ENCODE data around the gene TTC9C. TPM values are rescaled to one million over a fixed set of nuclear protein-coding genes. Genes with fewer than 3 reads are reported as not detected.

TTC9C gene
- total and polyA plus RNA-seq, 2 donors (not counting 3 experiments of a cell fraction or from before 2014, with no cell fraction given), result 27.4 to 43.5 TPM

- TF ChIP-seq FOS (IDR thresholded peaks at IDR 0.05; ENCODE audit: borderline replicate concordance, insufficient read depth, low read length) (no peak), POLR2A (IDR thresholded peaks at IDR 0.05; ENCODE audit: low read depth, low read length) (no peak), GATA2 (IDR thresholded peaks at IDR 0.05; ENCODE audit: insufficient read depth, insufficient read length, low read depth, low read length) (no peak), MYC (IDR thresholded peaks at IDR 0.05; ENCODE audit: low read depth, low read length) (no peak), EZH2 (IDR thresholded peaks at IDR 0.05; ENCODE audit: borderline replicate concordance, low read depth, low read length, severe bottlenecking) (no peak), POLR2AphosphoS5 (IDR thresholded peaks at IDR 0.05; ENCODE audit: insufficient read depth, low read depth, low read length) (no peak), MAX (IDR thresholded peaks at IDR 0.05; ENCODE audit: insufficient read depth, insufficient read length) (no peak), JUN (IDR thresholded peaks at IDR 0.05; ENCODE audit: borderline replicate concordance, insufficient read depth, insufficient read length, low read depth) (no peak), CTCF (IDR thresholded peaks at IDR 0.05; ENCODE audit: extremely low read depth in 1 of 2, insufficient read depth in 1 of 2, low read depth in 1 of 2, low read length in 2 of 2) (no peak)
- POLR2A ChIA-PET, result interaction anchor here (0.9 to 2.0 kb wide), 12 partner anchors 9 to 107 kb away, joined by 3 to 22 read pairs (median 5); partner anchors contain the start of genes C11orf98, CSKMT, GANAB and HNRNPUL2
- no peaks in the 10 kb centered on the region for H4K20me1 ChIP-seq (replicated peaks; ENCODE audit: control insufficient read depth, extremely low read depth, insufficient read depth, low read length)
- H3K27me3 ChIP-seq (ENCODE audit: control insufficient read depth in 2 of 2, insufficient read depth in 2 of 2, low read length in 2 of 2), result no peaks in the 10 kb centered on the region
- no peak overlapping the region for H3K27ac ChIP-seq (ENCODE audit: insufficient read depth, low read depth, low read length)
- peaks cover 0 to 5% of the 10 kb centered on the region in 2 experiments for H3K36me3 ChIP-seq (ENCODE audit: control insufficient read depth in 2 of 2, extremely low read depth in 1 of 2, insufficient read depth in 2 of 2, low read length in 2 of 2)
- no peak overlapping the region for H3K9ac ChIP-seq (replicated peaks; ENCODE audit: extremely low read depth, insufficient read depth, low read length)
- FAIRE-seq (no peak), DNase-seq (ENCODE audit: low read depth, low spot score) (no peak)
- H3K4me2 ChIP-seq (ENCODE audit: insufficient read depth, low read length), result peak overlapping the region; percentile 27
- CTCF ChIA-PET, result interaction anchor here (0.9 to 2.7 kb wide), 14 partner anchors 8 to 210 kb away, joined by 3 to 26 read pairs (median 5); partner anchors contain the start of genes C11orf98, CSKMT, HNRNPUL2 and INTS5
- peak overlapping the region in 2 of 3 experiments; percentile 67 to 71 for H3K4me3 ChIP-seq (replicated peaks in 1 of 3; ENCODE audit: insufficient read depth in 1 of 3, low read depth in 1 of 3, low read length in 3 of 3)
- peaks cover 5% of the 10 kb centered on the region for H3K4me1 ChIP-seq (ENCODE audit: control insufficient read depth, extremely low read depth, insufficient read depth, low read length)
- H3K79me2 ChIP-seq (ENCODE audit: control insufficient read depth, insufficient read depth, low read length), result peaks cover 10% of the 10 kb centered on the region
- TSS peak; percentile 55 for BruUV-seq (replicated peaks)
- H3K9me3 ChIP-seq (replicated peaks; ENCODE audit: control insufficient read depth, insufficient read depth, low read length), result no peaks in the 10 kb centered on the region
- dilution Hi-C loops (cut with MboI; ENCODE audit: extremely low pct_ligation_motif_present, low sequenced_read_pairs) (no loop called here), intact Hi-C loops (cut with micrococcal nuclease) (loop anchor here (1.0 to 5.0 kb wide), 3 partner anchors 8 to 1084 kb away; partner anchors contain the start of genes MARK2, POLR2G and TTC9C)
- peak overlapping the region; percentile 61 for H2AFZ ChIP-seq (ENCODE audit: low read depth, low read length)
- H3K9me1 ChIP-seq (replicated peaks; ENCODE audit: control insufficient read depth, extremely low read depth, insufficient read depth, low read length), result no peaks in the 10 kb centered on the region
These were observed 24.9 kb downstream of the TTC9C start for GRCh38 chr11:62752994-62753735.
